NCI-H2107 (cell line): ENCODE results near the gene ADK.
A peak's percentile ranks its signal among the peaks of the same experiment; 100 is the strongest.

Experiments used
- DNase-seq: peaks from one replicate; lab custom pipeline; 2025; lab: John Stamatoyannopoulos, UW

The ADK gene

GRCh38 chr10:74674927-74675326 is 523.9 kb downstream of the ADK start:
- no peak for DNase-seq

DNA sequence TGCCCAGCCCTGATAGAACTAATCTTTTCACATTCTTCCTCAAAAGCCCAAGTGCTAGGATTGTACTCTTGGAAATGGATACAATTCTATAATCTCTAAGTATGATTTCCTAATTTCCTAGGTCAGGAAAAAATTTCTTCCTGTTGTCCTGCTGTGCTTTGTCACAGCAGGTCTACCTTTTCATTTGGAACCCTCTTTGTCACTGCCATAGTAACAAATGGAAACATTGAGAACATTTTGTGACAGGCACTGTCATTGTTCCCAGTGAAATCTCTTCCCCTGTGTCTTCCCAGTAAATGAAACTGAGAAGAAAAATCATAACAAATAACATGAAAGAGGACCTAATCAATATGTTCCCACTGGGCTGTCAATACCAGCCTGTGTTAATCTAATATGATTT is 524.5 kb downstream of the ADK start:
- DNase-seq: no peak

DNA sequence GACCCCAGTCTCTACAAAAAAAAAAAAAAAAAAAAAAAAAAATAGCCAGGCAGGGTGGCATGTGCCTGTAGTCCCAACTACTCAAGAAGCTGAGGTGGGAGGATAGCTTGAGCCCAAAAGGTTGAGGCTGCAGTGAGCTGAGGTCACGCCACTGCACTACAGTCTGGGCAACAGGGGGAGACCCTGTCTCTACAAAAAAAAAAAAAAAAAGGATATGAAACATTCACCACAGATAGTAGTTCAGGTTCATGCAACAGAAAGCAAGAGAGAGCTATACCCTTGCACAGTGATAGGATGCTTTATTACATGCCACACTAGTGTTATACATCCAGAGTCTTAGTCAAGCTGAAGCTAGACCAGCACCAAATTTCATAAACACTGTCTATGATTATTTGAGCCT is 526.9 kb downstream of the ADK start:
- no peak for DNase-seq

GRCh38 chr10:74681917-74682627 is 531.1 kb downstream of the ADK start:
- DNase-seq: no peak

DNA sequence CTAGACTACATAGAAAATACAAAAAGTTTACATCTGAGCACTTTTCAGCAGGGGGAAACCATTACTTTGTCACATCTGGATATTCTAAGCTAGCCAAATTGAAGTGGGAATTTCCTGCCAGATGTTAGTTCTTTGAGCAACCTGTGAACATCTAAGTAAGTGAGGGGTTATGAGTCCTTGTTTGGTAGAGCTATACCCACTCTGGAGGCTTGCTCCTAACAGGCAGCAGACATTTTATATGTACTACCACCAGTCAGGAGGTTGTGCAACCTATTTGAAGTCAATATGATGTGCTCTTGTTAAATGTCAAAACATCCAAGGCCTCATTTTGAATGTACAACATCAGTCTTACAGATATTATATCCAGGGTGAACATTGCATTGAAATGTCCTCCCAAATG is 532.0 kb downstream of the ADK start:
- DNase-seq: no peak

DNA sequence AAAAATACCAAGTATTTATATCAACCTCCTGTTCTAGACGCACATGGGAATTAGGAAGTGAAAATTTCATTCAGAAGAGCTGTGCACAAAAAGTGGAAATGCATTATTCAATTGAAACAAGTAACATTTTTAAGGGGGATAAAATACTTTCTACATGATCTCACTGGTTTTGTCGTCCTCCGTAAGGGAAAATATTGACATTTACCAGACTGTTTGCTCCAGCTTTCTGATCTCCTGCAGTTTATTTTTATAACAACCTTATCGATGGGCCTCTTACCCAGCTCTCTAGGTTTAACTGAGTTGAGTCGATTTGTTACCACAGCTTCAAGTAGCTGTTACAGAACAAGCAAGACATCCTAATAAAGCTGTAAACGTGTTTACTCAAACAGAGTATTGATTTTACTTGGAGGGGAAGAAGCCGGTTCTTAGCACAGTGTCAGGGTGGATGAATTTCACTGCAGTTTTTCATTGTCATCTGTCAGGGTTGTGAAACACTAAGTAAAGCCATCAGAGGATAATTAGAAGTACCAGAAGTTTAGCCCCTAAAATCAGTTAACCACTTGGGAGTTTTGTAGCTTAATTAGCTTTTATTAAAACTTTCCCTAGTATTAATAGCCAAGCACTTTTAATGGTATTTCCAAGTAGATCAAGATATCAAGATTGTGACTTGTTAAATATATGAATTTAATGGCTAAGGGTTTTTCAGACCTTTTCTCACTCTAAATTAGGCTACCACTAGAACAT is 532.8 kb downstream of the ADK start:
- DNase-seq: no peak

- no peak for DNase-seq
These were observed 533.4 kb downstream of the ADK start for GRCh38 chr10:74684462-74684861.

DNA sequence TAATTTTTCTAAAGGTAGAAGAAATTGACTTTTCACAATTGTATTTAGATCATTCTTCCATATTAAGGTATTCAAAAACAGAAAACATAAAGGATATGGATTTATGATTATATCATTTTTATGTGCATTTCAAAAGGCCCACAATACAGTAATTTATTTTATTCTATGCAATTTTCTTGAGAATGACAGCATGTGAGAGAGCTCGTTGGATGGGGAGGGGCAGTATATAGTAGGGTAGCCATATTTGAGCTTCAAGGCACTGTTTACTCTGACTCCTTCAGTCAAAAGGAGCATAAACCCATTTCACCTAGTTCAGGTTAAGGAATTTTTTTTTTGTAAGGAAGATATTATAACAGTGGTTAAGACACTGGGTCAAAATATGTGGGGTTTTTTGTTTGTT is 534.5 kb downstream of the ADK start:
- DNase-seq: no peak

GRCh38 chr10:74690393-74690792 is 539.4 kb downstream of the ADK start:
- DNase-seq: no peak

DNA sequence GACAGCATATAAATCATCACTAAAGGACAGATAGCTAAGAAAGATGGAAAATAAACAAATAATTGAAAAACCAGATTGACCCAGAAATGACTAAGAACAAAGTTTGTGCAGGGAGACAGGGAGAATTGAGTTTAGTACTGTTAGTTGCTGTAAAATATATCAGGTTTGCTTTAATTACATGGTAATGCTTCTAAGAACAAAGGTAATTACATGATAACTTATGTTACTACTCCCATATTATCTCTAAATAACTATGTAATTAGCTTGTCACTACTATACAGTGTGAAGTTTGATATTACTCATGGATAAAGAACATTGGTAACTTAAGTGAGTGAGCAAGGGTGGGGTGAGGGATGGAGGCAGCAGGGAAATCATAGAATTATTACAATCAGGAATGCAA is 540.1 kb downstream of the ADK start:
- DNase-seq: no peak

DNA sequence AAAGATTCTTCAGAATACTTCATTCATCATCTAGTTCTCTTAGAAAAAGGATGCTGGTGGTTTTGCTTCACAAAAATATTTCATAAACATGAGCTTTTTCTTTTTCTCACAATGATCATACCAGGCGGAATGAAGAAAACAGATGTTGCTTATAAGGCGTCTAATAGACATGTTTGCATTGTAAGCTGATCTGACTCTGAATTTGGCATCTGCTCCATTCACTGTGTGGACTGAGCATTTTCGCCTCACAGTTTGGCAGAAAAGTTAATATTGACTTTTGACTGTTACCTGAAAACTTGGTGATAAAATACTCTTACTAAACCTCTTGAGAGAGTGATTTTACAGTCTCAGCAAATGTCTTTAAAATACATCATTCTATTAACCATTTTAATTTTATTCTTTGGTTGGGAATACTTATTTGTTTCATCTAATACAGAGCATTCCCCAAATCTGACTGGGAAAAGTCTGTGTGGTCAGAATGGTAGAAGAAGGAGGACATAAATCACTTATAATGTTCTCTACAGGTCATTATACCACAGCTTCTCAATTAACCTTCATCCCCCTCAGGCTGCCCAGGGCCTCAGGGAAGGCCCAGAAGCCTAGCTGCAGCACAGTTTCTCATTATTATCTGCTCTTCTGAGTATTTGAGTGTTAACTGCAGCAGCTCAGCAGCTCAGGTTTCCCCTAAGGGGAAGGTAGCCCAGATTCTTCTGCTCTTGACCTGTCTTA is 553.8 kb downstream of the ADK start:
- DNase-seq: no peak

- peak; percentile 1 for DNase-seq
These were observed 554.4 kb downstream of the ADK start for GRCh38 chr10:74705358-74705980.

GRCh38 chr10:74706966-74707365 is 555.9 kb downstream of the ADK start:
- no peak for DNase-seq

GRCh38 chr10:74708246-74708645 is 557.2 kb downstream of the ADK start:
- DNase-seq: no peak

DNA sequence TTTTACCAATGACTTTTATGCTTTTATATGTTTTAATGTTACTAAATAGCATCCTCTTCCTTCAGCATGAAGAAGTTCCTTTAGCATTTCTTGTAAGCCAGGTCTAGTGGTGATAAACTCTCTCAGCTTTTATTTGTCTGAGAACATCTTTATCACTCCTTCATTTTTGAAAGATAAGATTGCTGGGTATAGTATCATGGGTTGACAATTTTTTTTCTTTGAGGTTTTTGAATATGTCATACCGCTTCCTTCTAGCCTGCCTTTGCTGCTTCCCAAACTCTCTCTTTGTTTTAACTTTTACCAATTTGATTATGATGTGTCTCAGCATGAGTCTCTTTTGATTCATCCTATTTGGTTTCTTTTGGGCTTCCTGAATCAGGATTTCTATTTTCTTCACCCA is 567.2 kb downstream of the ADK start:
- no peak for DNase-seq

GRCh38 chr10:74728225-74728624 is 577.2 kb downstream of the ADK start:
- no peak for DNase-seq

DNA sequence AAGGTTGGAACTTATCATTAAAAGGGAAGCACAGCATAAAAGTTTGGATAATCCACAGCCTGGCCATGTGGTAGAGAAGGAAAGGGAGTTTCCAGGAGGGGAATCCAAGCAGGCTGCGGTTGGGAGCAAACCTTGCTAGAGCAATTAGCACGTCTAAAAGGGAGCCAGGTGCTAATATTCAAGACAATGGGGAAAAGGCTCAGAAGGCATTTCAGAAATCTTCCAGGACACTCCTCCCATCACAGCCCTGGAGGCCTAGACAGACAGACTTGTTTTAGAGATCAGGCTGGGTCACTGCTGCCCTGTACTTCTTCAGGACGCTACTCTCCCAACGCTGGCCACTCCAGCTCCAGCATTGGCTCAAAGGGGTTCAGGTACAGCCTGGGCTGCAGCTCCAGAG is 579.2 kb downstream of the ADK start:
- no peak for DNase-seq

DNA sequence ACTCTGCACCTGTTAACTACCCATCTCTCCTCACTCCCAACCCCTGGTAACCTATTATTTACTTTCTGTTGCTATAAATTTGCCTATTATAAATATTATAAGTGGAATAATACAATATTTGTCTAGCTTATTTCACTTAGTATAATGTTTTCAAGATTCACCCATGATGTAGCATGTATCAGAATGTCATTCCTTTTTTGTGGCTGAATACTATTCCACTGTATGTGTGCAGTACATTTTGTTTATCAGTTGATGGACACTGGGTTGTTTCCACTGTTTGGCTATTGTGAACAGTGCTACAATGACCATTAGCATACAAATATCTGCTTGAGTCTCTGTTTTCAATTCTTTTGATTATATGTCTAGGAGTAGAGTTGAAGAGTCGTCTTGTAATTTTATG is 582.6 kb downstream of the ADK start:
- no peak for DNase-seq

DNA sequence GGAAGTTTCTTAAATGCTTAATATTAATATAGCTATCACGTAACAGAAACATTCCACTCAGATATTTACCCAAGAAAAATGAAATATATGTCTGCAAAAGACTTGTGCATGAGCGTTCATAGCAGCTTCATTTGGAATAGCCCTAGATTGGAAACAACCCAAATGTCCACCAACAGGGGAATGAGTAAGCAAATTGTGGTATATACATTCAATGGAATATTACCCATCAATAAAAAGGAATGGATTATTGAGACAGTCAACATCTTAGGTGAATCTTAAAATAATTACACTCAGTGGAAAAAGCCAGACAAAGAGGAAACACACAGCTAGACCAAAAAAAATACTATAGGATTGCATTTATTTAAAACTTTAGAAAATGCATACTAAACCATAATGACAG is 585.0 kb downstream of the ADK start:
- DNase-seq: no peak

DNA sequence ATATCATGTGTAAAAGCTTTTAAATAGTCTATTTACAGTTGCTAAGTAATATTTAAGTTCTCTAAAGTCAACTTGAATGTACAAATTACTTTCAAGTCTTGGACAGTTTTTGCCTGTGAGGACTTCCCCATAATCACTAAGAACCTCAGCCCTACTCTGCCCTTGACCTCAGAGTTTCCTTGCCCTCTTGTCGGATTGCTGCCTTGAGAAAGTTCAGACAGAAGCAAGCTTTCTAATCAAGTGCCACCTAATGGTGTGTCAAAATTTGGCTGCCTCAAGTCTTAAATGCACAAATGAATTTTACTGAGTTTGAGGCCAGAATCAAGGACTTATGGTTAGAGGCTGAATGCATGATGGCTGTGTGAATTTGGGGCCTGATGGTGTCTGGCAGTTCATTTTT is 587.0 kb downstream of the ADK start:
- no peak for DNase-seq

- DNase-seq: no peak
These were observed 587.5 kb downstream of the ADK start for GRCh38 chr10:74738542-74738941.

GRCh38 chr10:74738985-74739567 is 588.1 kb downstream of the ADK start:
- DNase-seq: no peak
